Naive thymus-derived CD8-positive, alpha-beta T cell (primary cell): ENCODE data around the gene FTMT. TPM values are rescaled to one million over a fixed set of nuclear protein-coding genes. Genes with fewer than 3 reads are reported as not detected.
"Not testable (repeated sequence)": the region's sequence is repeated elsewhere in the genome, so short reads cannot be mapped to it uniquely, and the experiment has no call there.

Experiments used
- ATAC-seq, 2 donors: fragments of 150-1000 bp; cut with Tn5 transposase in 1 of 2; sonication (Bioruptor Pico), chemical (Tn5 transposase) in 1 of 2; 1 replicate in 1 of 2; 2 replicates in 1 of 2; pipeline ENCODE4 v1.10.0; 2021; ENCODE audit warnings: mild to moderate bottlenecking in 2 of 2, moderate library complexity in 2 of 2
- POLR2A ChIA-PET: fragments of 350-600 bp; sonication (Branson Sonifier 250); formaldehyde crosslinking; loops from one replicate; lab custom pipeline; 2021; ENCODE audit warnings: antibody characterized with exemption; lab: Charles Lee
- DNase-seq, 10 donors: peaks; one replicate each; pipeline versions ENCODE4 v3.0.0 to v3.0.0-alpha.2; 2020 to 2022
- H3K27ac Mint-ChIP-seq, 10 donors: one replicate each; pipeline ENCODE4 v1.8.0; 2020 to 2022; ENCODE audit warnings: mild to moderate bottlenecking in 10 of 10, mixed read lengths in 10 of 10, moderate library complexity in 4 of 10, inconsistent platforms in 1 of 10
- H3K27me3 Mint-ChIP-seq, 5 donors: one replicate each; pipeline ENCODE4 v1.8.0; 2021 to 2022; ENCODE audit warnings: mixed read lengths in 5 of 5
- H3K36me3 Mint-ChIP-seq, 3 donors: one replicate each; pipeline ENCODE4 v1.8.0; 2020 to 2022; ENCODE audit warnings: mixed read lengths in 3 of 3, mild to moderate bottlenecking in 2 of 3, inconsistent platforms in 1 of 3
- H3K4me1 Mint-ChIP-seq, 4 donors: one replicate each; pipeline ENCODE4 v1.8.0; 2021 to 2022; ENCODE audit warnings: mixed read lengths in 4 of 4
- H3K4me3 Mint-ChIP-seq, 10 donors: one replicate each; pipeline ENCODE4 v1.8.0; 2020 to 2022; ENCODE audit warnings: mild to moderate bottlenecking in 10 of 10, mixed read lengths in 10 of 10, moderate library complexity in 6 of 10, inconsistent platforms in 1 of 10
- H3K9me3 Mint-ChIP-seq, 9 donors: one replicate each; pipeline ENCODE4 v1.8.0; 2020 to 2022; ENCODE audit warnings: mixed read lengths in 9 of 9, mild to moderate bottlenecking in 3 of 9, inconsistent platforms in 1 of 9, moderate library complexity in 1 of 9
- polyA plus RNA-seq, 3 donors: library from polyadenylated mRNA; unstranded; fragments of 300-500 nt; fragmentation: Illumina TruSeq; gene quantifications; one replicate each; pipeline ENCODE4 v1.2.3, GENCODE V29; 2021
- total RNA-seq, 8 experiments: library from RNA in 2 of 8; stranded (reverse) in 2 of 8; gene quantifications; one replicate each; pipeline ENCODE4 v1.2.3 and lab custom pipeline; 2021 to 2026

Gene FTMT
- total RNA-seq (not detected), polyA plus RNA-seq (not detected), total RNA-seq (lab: John Stamatoyannopoulos, UW) (0 reads per million in 6 experiments)

DNA sequence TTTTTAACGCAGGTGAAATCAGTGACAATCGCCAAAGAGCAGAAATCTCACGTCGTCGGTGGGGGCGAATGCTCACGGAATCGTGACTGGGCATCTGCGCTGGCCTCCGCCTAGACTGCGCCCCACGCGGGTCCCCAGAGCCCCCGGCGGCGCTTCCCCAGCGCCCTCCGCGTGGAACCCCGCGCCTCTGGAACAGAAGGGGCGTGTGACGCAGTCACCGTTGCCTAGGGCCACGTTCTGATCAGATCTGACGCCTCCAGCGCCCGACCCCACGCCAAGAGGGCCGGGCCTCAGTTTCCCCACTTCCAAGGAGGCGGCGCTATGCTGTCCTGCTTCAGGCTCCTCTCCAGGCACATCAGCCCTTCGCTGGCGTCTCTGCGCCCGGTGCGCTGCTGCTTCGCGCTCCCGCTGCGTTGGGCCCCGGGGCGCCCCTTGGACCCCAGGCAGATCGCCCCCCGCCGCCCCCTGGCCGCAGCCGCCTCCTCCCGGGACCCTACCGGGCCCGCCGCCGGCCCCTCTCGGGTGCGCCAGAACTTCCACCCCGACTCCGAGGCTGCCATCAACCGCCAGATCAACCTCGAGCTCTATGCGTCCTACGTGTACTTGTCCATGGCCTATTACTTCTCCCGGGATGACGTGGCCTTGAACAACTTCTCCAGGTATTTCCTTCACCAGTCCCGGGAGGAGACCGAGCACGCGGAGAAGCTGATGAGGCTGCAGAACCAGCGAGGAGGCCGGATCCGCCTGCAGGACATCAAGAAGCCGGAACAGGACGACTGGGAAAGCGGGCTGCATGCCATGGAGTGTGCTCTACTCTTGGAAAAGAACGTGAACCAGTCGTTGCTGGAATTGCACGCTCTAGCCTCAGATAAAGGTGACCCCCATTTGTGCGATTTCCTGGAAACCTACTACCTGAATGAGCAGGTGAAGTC, at the start of gene FTMT:
TSS of gene FTMT (plus strand) at position 240 of the 932 bp plus-strand sequence. CDS start at position 322, 82 bp downstream.
- H3K27ac Mint-ChIP-seq, result no peak within 1 kb of the TSS
- peaks cover 0 to 4% (median 0%) of the 10 kb centered on the region in 5 donors for H3K27me3 Mint-ChIP-seq
- H3K4me1 Mint-ChIP-seq, result no peaks in the 10 kb centered on the region
- ATAC-seq (no peak), DNase-seq (no peak)
- no peak within 1 kb of the TSS for H3K4me3 Mint-ChIP-seq
- peaks cover 0 to 9% (median 0%) of the 10 kb centered on the region in 9 donors for H3K9me3 Mint-ChIP-seq
- POLR2A ChIA-PET, result no interaction called here
- no peaks in the 10 kb centered on the region for H3K36me3 Mint-ChIP-seq

- H3K36me3 Mint-ChIP-seq, ATAC-seq, H3K27me3 Mint-ChIP-seq, H3K4me1 Mint-ChIP-seq, H3K4me3 Mint-ChIP-seq, H3K27ac Mint-ChIP-seq, DNase-seq, POLR2A ChIA-PET: not testable (repeated sequence)
- peaks cover 0 to 20% (median 8%) of the 10 kb centered on the region in 9 donors for H3K9me3 Mint-ChIP-seq
These were observed 46.4 kb upstream of the FTMT start for GRCh38 chr5:121805251-121805650.

DNA sequence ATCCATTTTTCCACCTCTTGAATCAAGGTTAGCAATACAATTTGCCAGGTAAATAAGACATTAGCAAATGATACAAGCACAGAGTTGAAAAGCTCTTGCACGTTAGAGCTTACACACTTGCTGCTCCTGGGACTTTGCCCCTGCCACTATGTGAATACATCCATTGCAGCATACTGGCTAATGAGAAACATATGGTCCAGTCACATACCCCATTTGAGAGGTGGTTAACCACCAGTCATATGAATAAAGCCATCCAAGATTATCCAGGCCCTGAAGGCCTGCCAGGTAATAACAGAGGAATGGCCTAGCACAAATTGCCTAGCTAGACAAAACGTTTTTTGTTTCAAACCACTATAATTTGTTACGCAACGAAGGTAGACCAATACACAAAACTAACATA, 45.8 kb upstream of the FTMT start:
- H3K4me3 Mint-ChIP-seq, result no peak overlapping the region
- POLR2A ChIA-PET, result no interaction called here
- H3K27me3 Mint-ChIP-seq, result no peaks in the 10 kb centered on the region
- no peaks in the 10 kb centered on the region for H3K4me1 Mint-ChIP-seq
- peaks cover 0 to 21% (median 11%) of the 10 kb centered on the region in 9 donors for H3K9me3 Mint-ChIP-seq
- H3K36me3 Mint-ChIP-seq, result no peaks in the 10 kb centered on the region
- ATAC-seq (no peak), DNase-seq (no peak)
- H3K27ac Mint-ChIP-seq, result no peak overlapping the region

DNA sequence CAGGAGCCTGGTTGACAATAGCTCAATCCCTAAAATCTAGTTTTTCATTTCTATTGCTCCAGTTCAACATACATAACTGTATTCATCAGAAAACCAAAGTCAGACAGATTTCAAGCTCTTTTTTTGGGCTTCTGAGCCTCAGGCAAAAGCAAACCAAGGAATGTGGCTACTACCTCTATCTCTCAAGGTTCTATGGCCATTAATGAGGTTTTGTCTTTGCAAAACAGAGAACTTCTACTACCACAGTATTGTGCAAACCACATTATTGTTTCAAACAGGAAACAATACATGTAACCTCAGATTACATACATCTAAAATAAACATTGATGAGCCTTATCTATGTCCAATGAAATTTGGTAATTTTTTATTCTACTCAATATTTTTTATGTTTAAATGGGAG, 35.5 kb upstream of the FTMT start:
- ATAC-seq, result no peak
- Mint-ChIP-seq H3K9me3 (peaks cover 0 to 19% (median 6%) of the 10 kb centered on the region in 9 donors), H3K36me3 (no peaks in the 10 kb centered on the region), H3K27me3 (peaks cover 0 to 11% (median 0%) of the 10 kb centered on the region in 5 donors), H3K4me3 (no peak overlapping the region), H3K4me1 (no peaks in the 10 kb centered on the region), H3K27ac (no peak overlapping the region)
- no peak for DNase-seq
- POLR2A ChIA-PET, result no interaction called here

- H3K4me1 Mint-ChIP-seq, result no peaks in the 10 kb centered on the region
These were observed 31.9 kb upstream of the FTMT start for GRCh38 chr5:121819682-121820261.

GRCh38 chr5:121833617-121834016, 18.1 kb upstream of the FTMT start:
- POLR2A ChIA-PET, result no interaction called here
- H3K9me3 Mint-ChIP-seq, result peaks cover 0 to 6% (median under 1%) of the 10 kb centered on the region in 9 donors
- no peak overlapping the region for H3K4me3 Mint-ChIP-seq
- ATAC-seq (no peak), DNase-seq (no peak)
- H3K36me3 Mint-ChIP-seq, result peaks cover 0 to 2% (median 0%) of the 10 kb centered on the region in 3 donors
- no peaks in the 10 kb centered on the region for H3K4me1 Mint-ChIP-seq
- H3K27ac Mint-ChIP-seq, result no peak overlapping the region
- H3K27me3 Mint-ChIP-seq, result peaks cover 0 to 18% (median 2%) of the 10 kb centered on the region in 5 donors

More at GRCh38 chr5:121819682-121820261, 31.9 kb upstream of the FTMT start:
- no peak overlapping the region for H3K27ac Mint-ChIP-seq
- no peak for DNase-seq
- peaks cover 0 to 6% (median 0%) of the 10 kb centered on the region in 5 donors for H3K27me3 Mint-ChIP-seq
- H3K36me3 Mint-ChIP-seq, result no peaks in the 10 kb centered on the region
- ATAC-seq, result no peak
- peaks cover 0 to 10% (median 5%) of the 10 kb centered on the region in 9 donors for H3K9me3 Mint-ChIP-seq
- POLR2A ChIA-PET, result no interaction called here
- no peak overlapping the region for H3K4me3 Mint-ChIP-seq

DNA sequence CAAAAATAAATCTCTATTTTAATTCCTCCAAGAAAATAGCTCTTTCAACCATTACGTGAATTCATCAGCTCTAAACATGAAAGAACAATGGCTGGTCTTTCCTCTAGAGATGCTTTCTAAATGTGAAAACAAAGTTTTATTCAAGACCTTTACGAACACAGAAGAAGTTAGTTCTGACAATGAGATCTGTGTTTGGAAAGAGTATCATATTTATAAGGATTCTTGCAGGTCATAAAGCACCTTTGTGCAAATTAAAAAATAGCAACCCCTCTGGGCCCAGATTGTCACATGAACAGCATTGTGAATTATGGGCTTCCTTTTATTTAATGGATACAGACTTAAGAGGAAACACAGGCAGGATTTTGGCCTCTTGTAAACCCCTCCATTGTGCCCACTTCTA, 17.7 kb upstream of the FTMT start:
- ATAC-seq (no peak), DNase-seq (no peak)
- H3K9me3 Mint-ChIP-seq, result peaks cover 0 to 6% (median 0%) of the 10 kb centered on the region in 9 donors
- H3K27me3 Mint-ChIP-seq, result peaks cover 0 to 18% (median 2%) of the 10 kb centered on the region in 5 donors
- H3K27ac Mint-ChIP-seq, result no peak overlapping the region
- POLR2A ChIA-PET, result no interaction called here
- peaks cover 0 to 2% (median 0%) of the 10 kb centered on the region in 3 donors for H3K36me3 Mint-ChIP-seq
- no peaks in the 10 kb centered on the region for H3K4me1 Mint-ChIP-seq
- no peak overlapping the region for H3K4me3 Mint-ChIP-seq

- Mint-ChIP-seq H3K36me3 (no peaks in the 10 kb centered on the region), H3K4me3 (no peak overlapping the region), H3K27me3 (peaks cover 0 to 8% (median 0%) of the 10 kb centered on the region in 5 donors), H3K27ac (no peak overlapping the region), H3K9me3 (peaks cover 0 to 8% (median 0%) of the 10 kb centered on the region in 9 donors), H3K4me1 (no peaks in the 10 kb centered on the region)
- ATAC-seq, result no peak
- no peak for DNase-seq
- POLR2A ChIA-PET, result no interaction called here
These were observed 9.8 kb upstream of the FTMT start for GRCh38 chr5:121841892-121842291.

GRCh38 chr5:121850272-121850671, 1.4 kb upstream of the FTMT start:
- Mint-ChIP-seq H3K9me3 (peaks cover 0 to 9% (median 0%) of the 10 kb centered on the region in 9 donors), H3K36me3 (no peaks in the 10 kb centered on the region)
- POLR2A ChIA-PET, result no interaction called here

GRCh38 chr5:121853850-121854249, 2.2 kb downstream of the FTMT start:
- ATAC-seq, result no peak
- DNase-seq, result no peak
- no peak overlapping the region for H3K27ac Mint-ChIP-seq
- no peak overlapping the region for H3K4me3 Mint-ChIP-seq
- POLR2A ChIA-PET, result no interaction called here
- no peaks in the 10 kb centered on the region for H3K4me1 Mint-ChIP-seq
- peaks cover 0 to 4% (median 0%) of the 10 kb centered on the region in 5 donors for H3K27me3 Mint-ChIP-seq
- peaks cover 0 to 9% (median 0%) of the 10 kb centered on the region in 9 donors for H3K9me3 Mint-ChIP-seq
- H3K36me3 Mint-ChIP-seq, result no peaks in the 10 kb centered on the region

More at GRCh38 chr5:121850272-121850671, 1.4 kb upstream of the FTMT start:
- H3K4me3 Mint-ChIP-seq, result no peak overlapping the region
- H3K4me1 Mint-ChIP-seq, result no peaks in the 10 kb centered on the region
- H3K27ac Mint-ChIP-seq, result no peak overlapping the region
- ATAC-seq (no peak), DNase-seq (no peak)
- peaks cover 0 to 4% (median 0%) of the 10 kb centered on the region in 5 donors for H3K27me3 Mint-ChIP-seq

GRCh38 chr5:121862801-121863200, 11.1 kb downstream of the FTMT start:
- peaks cover 0 to 2% (median 0%) of the 10 kb centered on the region in 4 donors for H3K4me1 Mint-ChIP-seq
- no peak overlapping the region for H3K4me3 Mint-ChIP-seq
- H3K27me3 Mint-ChIP-seq, result peaks cover 0 to 38% (median 5%) of the 10 kb centered on the region in 5 donors
- POLR2A ChIA-PET, result no interaction called here
- H3K27ac Mint-ChIP-seq, result no peak overlapping the region
- H3K36me3 Mint-ChIP-seq, result no peaks in the 10 kb centered on the region
- DNase-seq (no peak), ATAC-seq (no peak)
- H3K9me3 Mint-ChIP-seq, result peaks cover 0 to 2% (median 0%) of the 10 kb centered on the region in 9 donors

GRCh38 chr5:121863753-121864285, 12.1 kb downstream of the FTMT start:
- H3K4me3 Mint-ChIP-seq, result no peak overlapping the region
- H3K27me3 Mint-ChIP-seq, result peaks cover 0 to 38% (median 5%) of the 10 kb centered on the region in 5 donors
- POLR2A ChIA-PET, result no interaction called here
- H3K27ac Mint-ChIP-seq, result no peak overlapping the region
- H3K9me3 Mint-ChIP-seq, result no peaks in the 10 kb centered on the region
- no peaks in the 10 kb centered on the region for H3K36me3 Mint-ChIP-seq
- ATAC-seq (no peak), DNase-seq (no peak)
- peaks cover 0 to 2% (median 0%) of the 10 kb centered on the region in 4 donors for H3K4me1 Mint-ChIP-seq
